H1 (cell line): Measurements from ENCODE around the gene RAB3C. TPM values are rescaled to one million over a fixed set of nuclear protein-coding genes. Genes with fewer than 3 reads are reported as not detected.

Experiments used
- CTCF ChIA-PET: fragments of 300-600 bp; sonication (Branson Sonifier 250); formaldehyde crosslinking; loops from one replicate; lab custom pipeline; 2021; ENCODE audit not compliant: partially characterized antibody; lab: Charles Lee
- POLR2A ChIA-PET: fragments of 300-600 bp; sonication (Branson Sonifier 250); formaldehyde crosslinking; loops from one replicate; lab custom pipeline; 2021; ENCODE audit warnings: inconsistent platforms; ENCODE audit not compliant: partially characterized antibody; lab: Charles Lee
- DNase-seq, 2 experiments: peaks; one replicate each; pipeline versions ENCODE4 v3.0.0 to v3.0.0-alpha.2; 2010 to 2022; ENCODE audit warnings: low spot score in 2 of 2, low read depth in 1 of 2, mixed read lengths in 1 of 2
- FAIRE-seq: peaks from 2 replicates; lab custom pipeline; 2011; peaks lifted over from hg19 to GRCh38; lab: Jason Lieb, UNC
- H2AFZ ChIP-seq: 2 replicates; pipeline ENCODE4 v1.8.1; 2012; ENCODE audit warnings: low read length, inconsistent platforms
- H2AK5ac ChIP-seq: 2 replicates; pipeline ENCODE4 v1.6.1; 2013; ENCODE audit warnings: low read depth, low read length
- H2BK120ac ChIP-seq: replicated peaks from 2 replicates; pipeline ENCODE3; 2013; ENCODE audit warnings: low read depth, low read length, inconsistent platforms
- H2BK12ac ChIP-seq: 2 replicates; pipeline ENCODE4 v1.6.1; 2013; ENCODE audit warnings: low read depth, low read length
- H2BK15ac ChIP-seq: 2 replicates; pipeline ENCODE4 v1.6.1; 2013; ENCODE audit warnings: low read length
- H2BK20ac ChIP-seq: 2 replicates; pipeline ENCODE4 v1.6.1; 2013; ENCODE audit warnings: low read length
- H2BK5ac ChIP-seq: 2 replicates; pipeline ENCODE4 v1.6.1; 2013; ENCODE audit warnings: low read depth, low read length
- H3K14ac ChIP-seq: 2 replicates; pipeline ENCODE4 v1.6.1; 2013; ENCODE audit warnings: inconsistent platforms; ENCODE audit not compliant: insufficient read length
- H3K18ac ChIP-seq: 2 replicates; pipeline ENCODE4 v1.6.1; 2013; ENCODE audit warnings: low read length; ENCODE audit errors: extremely low read depth
- H3K23ac ChIP-seq: 2 replicates; pipeline ENCODE4 v1.6.1; 2013; ENCODE audit warnings: inconsistent platforms; ENCODE audit not compliant: insufficient read length
- H3K23me2 ChIP-seq: 2 replicates; pipeline ENCODE4 v1.6.1; 2013; ENCODE audit warnings: low read depth, low read length
- H3K27ac ChIP-seq: 2 replicates; pipeline ENCODE4 v1.6.1; 2011; ENCODE audit warnings: low read depth, low read length, inconsistent platforms
- H3K27me3 ChIP-seq, 4 experiments: replicated peaks in 1 of 4; 1 replicate in 1 of 4; 2 replicates in 3 of 4; pipeline versions ENCODE4 v1.6.1 to v1.8.1; 2011 to 2013; ENCODE audit warnings: low read length in 3 of 4, mild to moderate bottlenecking in 3 of 4, inconsistent platforms in 2 of 4, mixed read lengths in 2 of 4, moderate library complexity in 1 of 4; ENCODE audit not compliant: control insufficient read depth in 3 of 4, insufficient read depth in 3 of 4; ENCODE audit errors: extremely low read depth in 1 of 4
- H3K36me3 ChIP-seq, 4 experiments: 2 replicates each; pipeline versions ENCODE4 v1.6.1 to v1.8.1; 2011 to 2013; ENCODE audit warnings: mild to moderate bottlenecking in 4 of 4, low read length in 3 of 4, moderate library complexity in 2 of 4, control low read depth in 1 of 4, inconsistent platforms in 1 of 4; ENCODE audit not compliant: insufficient read depth in 4 of 4, control insufficient read depth in 2 of 4
- H3K4ac ChIP-seq: replicated peaks from 2 replicates; pipeline ENCODE3; 2013; ENCODE audit warnings: low read length, low read depth, mixed read lengths, inconsistent platforms; ENCODE audit not compliant: insufficient read length
- H3K4me1 ChIP-seq, 4 experiments: replicated peaks in 1 of 4; 1 replicate in 1 of 4; 2 replicates in 3 of 4; pipeline versions ENCODE4 v1.6.1 to v1.8.1; 2011 to 2013; ENCODE audit warnings: low read length in 3 of 4, inconsistent platforms in 2 of 4, mixed read lengths in 1 of 4; ENCODE audit not compliant: insufficient read depth in 4 of 4, control insufficient read depth in 3 of 4
- H3K4me2 ChIP-seq, 2 experiments: 2 replicates each; pipeline versions ENCODE4 v1.6.1 to v1.8.1; 2011 to 2013; ENCODE audit warnings: low read depth in 2 of 2, low read length in 2 of 2, control low read depth in 1 of 2, inconsistent platforms in 1 of 2, mild to moderate bottlenecking in 1 of 2; ENCODE audit not compliant: insufficient read depth in 1 of 2
- H3K4me3 ChIP-seq, 4 experiments: fragments of 200-600, 300-600 bp in 1 of 4; sonication (generic), shearing (Covaris generic), sonication (Bioruptor Twin) in 1 of 4; 2 replicates each; pipeline versions ENCODE4 v1.5.1 to v1.8.1; 2011 to 2016; ENCODE audit warnings: low read length in 4 of 4, low read depth in 3 of 4, control low read depth in 2 of 4, inconsistent platforms in 2 of 4, mild to moderate bottlenecking in 2 of 4, mixed read lengths in 1 of 4, moderate library complexity in 1 of 4; ENCODE audit not compliant: insufficient read depth in 2 of 4; ENCODE audit errors: extremely low read depth in 1 of 4
- H3K56ac ChIP-seq: replicated peaks from 2 replicates; pipeline ENCODE3; 2013; ENCODE audit warnings: low read depth, mild to moderate bottlenecking, mixed read lengths, low read length, inconsistent platforms; ENCODE audit not compliant: insufficient read length
- H3K79me1 ChIP-seq: 2 replicates; pipeline ENCODE4 v1.6.1; 2013; ENCODE audit warnings: low read depth, low read length, control low read depth
- H3K79me2 ChIP-seq, 2 experiments: 2 replicates each; pipeline versions ENCODE4 v1.6.1 to v1.8.1; 2012 to 2013; ENCODE audit warnings: low read length in 2 of 2, mild to moderate bottlenecking in 2 of 2, inconsistent platforms in 1 of 2; ENCODE audit not compliant: insufficient read depth in 2 of 2, control insufficient read depth in 1 of 2
- H3K9ac ChIP-seq, 4 experiments: replicated peaks in 1 of 4; 1 replicate in 1 of 4; 2 replicates in 3 of 4; pipeline versions ENCODE4 v1.6.1 to v1.8.1; 2011 to 2013; ENCODE audit warnings: low read depth in 3 of 4, low read length in 3 of 4, control low read depth in 2 of 4, mild to moderate bottlenecking in 2 of 4, moderate library complexity in 2 of 4, inconsistent platforms in 1 of 4; ENCODE audit errors: extremely low read depth in 1 of 4
- H3K9me3 ChIP-seq, 2 experiments: 2 replicates each; pipeline versions ENCODE4 v1.6.1 to v1.8.1; 2012 to 2013; ENCODE audit warnings: mild to moderate bottlenecking in 2 of 2, moderate library complexity in 2 of 2, control low read depth in 1 of 2, inconsistent platforms in 1 of 2, low read depth in 1 of 2, low read length in 1 of 2, mixed read lengths in 1 of 2; ENCODE audit not compliant: insufficient read depth in 2 of 2
- H4K20me1 ChIP-seq, 2 experiments: replicated peaks in 1 of 2; 2 replicates each; pipeline versions ENCODE3 to v1.8.1; 2011 to 2013; ENCODE audit warnings: inconsistent platforms in 2 of 2, low read length in 2 of 2, mild to moderate bottlenecking in 1 of 2; ENCODE audit not compliant: insufficient read depth in 2 of 2, control insufficient read depth in 1 of 2
- H4K5ac ChIP-seq: 2 replicates; pipeline ENCODE4 v1.6.1; 2013; ENCODE audit warnings: low read length, low read depth, mixed read lengths, inconsistent platforms; ENCODE audit not compliant: insufficient read length
- H4K8ac ChIP-seq: 2 replicates; pipeline ENCODE4 v1.8.0; 2013; ENCODE audit warnings: mild to moderate bottlenecking, moderate library complexity, low read length, inconsistent platforms; ENCODE audit not compliant: insufficient read depth; ENCODE audit errors: extremely low read depth
- H4K91ac ChIP-seq: replicated peaks from 2 replicates; pipeline ENCODE3; 2013; ENCODE audit warnings: low read length, mixed read lengths, inconsistent platforms; ENCODE audit not compliant: insufficient read length
- ASH2L ChIP-seq: fragments of 200-600, 300-600 bp; sonication (generic); IDR thresholded peaks from one replicate; pipeline ENCODE4 v1.7.1; 2017; ENCODE audit warnings: low read length
- BRCA1 ChIP-seq: IDR thresholded peaks from 2 replicates; pipeline ENCODE4 v1.6.1; 2012; ENCODE audit warnings: low read depth, low read length, improper control_type of control experiment
- CBX8 ChIP-seq: fragments of 300-800, 300-1000 bp; sonication (generic); IDR thresholded peaks from 2 replicates; pipeline ENCODE4 v1.7.1; 2016; ENCODE audit warnings: low read depth, low read length, borderline replicate concordance
- EZH2 ChIP-seq: fragments of 200-600 bp; sonication (generic); IDR thresholded peaks from 2 replicates; pipeline ENCODE4 v1.7.1; 2012; ENCODE audit warnings: low read depth, mild to moderate bottlenecking, moderate library complexity, low read length, inconsistent platforms; ENCODE audit not compliant: severe bottlenecking
- JUND ChIP-seq: IDR thresholded peaks from 2 replicates; pipeline ENCODE4 v1.6.1; 2011; ENCODE audit warnings: mild to moderate bottlenecking, improper control_type of control experiment, low read length
- POLR2A ChIP-seq, 2 experiments: IDR thresholded peaks; 1 replicate in 1 of 2; 2 replicates in 1 of 2; pipeline ENCODE4 v1.6.1; 2011; ENCODE audit warnings: low read depth in 2 of 2, low read length in 2 of 2, mild to moderate bottlenecking in 2 of 2; ENCODE audit errors: control extremely low read depth in 1 of 2
- SIRT6 ChIP-seq: IDR thresholded peaks from one replicate; pipeline ENCODE4 v1.7.1; 2012; ENCODE audit warnings: low read length, inconsistent platforms
- SUZ12 ChIP-seq: fragments of 200-600 bp; sonication (generic); IDR thresholded peaks from 2 replicates; pipeline ENCODE4 v1.6.1; 2012; ENCODE audit warnings: mild to moderate bottlenecking, inconsistent platforms, low read length, moderate library complexity, mixed read lengths
- ZNF274 ChIP-seq: IDR thresholded peaks from 2 replicates; pipeline ENCODE4 v1.7.0; 2012; ENCODE audit warnings: low read length, borderline replicate concordance; ENCODE audit errors: extremely low read depth
- WGBS, 2 experiments: shearing (Covaris generic) in 1 of 2; methylation state at CpG; one replicate each; pipeline versions ENCODE4 v1.1.6 to v1.1.7; 2013 to 2015; ENCODE audit warnings: low lambda C conversion rate in 2 of 2, mixed read lengths in 2 of 2, inconsistent platforms in 1 of 2, low coverage in 1 of 2, missing lambda C conversion rate in 1 of 2; ENCODE audit not compliant: insufficient replicate concordance in 2 of 2, insufficient coverage in 1 of 2, insufficient read length in 1 of 2; ENCODE audit errors: extremely low coverage in 1 of 2, missing lambda C conversion rate in 1 of 2; 5-methylcytosine and 5-hydroxymethylcytosine counted together
- polyA plus RNA-seq, 7 experiments: library from polyadenylated mRNA; depleted of rRNA in 3 of 7; stranded (reverse) in 5 of 7; unstranded in 2 of 7; fragments of >200 nt in 5 of 7; fragments of 200-250 nt in 2 of 7; gene quantifications; 1 replicate in 5 of 7; 2 replicates in 1 of 7; 4 replicates in 1 of 7; pipeline versions ENCODE4 v1.2.1 to v1.2.3, GENCODE V29; 2011 to 2013; ENCODE audit warnings: missing spikeins in 2 of 7, mixed read lengths in 2 of 7
- total RNA-seq: library from RNA; stranded (reverse); fragmentation: NEBNext Ultra II Directional; extraction: Animal tissue kit (Norgen Biotek cat#: 25700); gene quantifications from 2 replicates; pipeline ENCODE4 v1.2.1, GENCODE V29; 2021

Gene RAB3C
- total and polyA plus RNA-seq, 2 of the 8 experiments (the other 6 are each of a cell fraction or from before 2014, with no cell fraction given) = 14.7 to 18.3 TPM

- H3K27me3 ChIP-seq = no peaks in the 10 kb centered on the region
- 82% methylated on average over 1 of the region's 1 CpG; no CpG with 5 or more reads in 1 of the 2 experiments for WGBS, 2 experiments
Measured at GRCh38 chr5:58735637-58736036, 152.8 kb downstream of the RAB3C start.

More at GRCh38 chr5:58735637-58736036, 152.8 kb downstream of the RAB3C start:
- Histone ChIP-seq H4K20me1 (no peaks in the 10 kb centered on the region), H3K9me3 (no peaks in the 10 kb centered on the region), H2AK5ac (no peak overlapping the region), H2AFZ (no peak overlapping the region), H4K8ac (no peak overlapping the region), H3K56ac (no peak overlapping the region), H3K79me1 (no peaks in the 10 kb centered on the region), H3K14ac (no peak overlapping the region), H3K27ac (no peak overlapping the region), H2BK20ac (no peak overlapping the region), H4K91ac (no peak overlapping the region), H2BK5ac (no peak overlapping the region), H3K23ac (no peak overlapping the region), H4K5ac (no peak overlapping the region), H2BK12ac (no peak overlapping the region), H3K4me2 (no peak overlapping the region), H3K9ac (no peak overlapping the region), H2BK15ac (no peak overlapping the region), H3K4me1 (peaks cover 0 to 4% (median 3%) of the 10 kb centered on the region in 4 experiments; a peak in 4 of 7 replicates), H3K4me3 (no peak overlapping the region), H2BK120ac (no peak overlapping the region), H3K36me3 (no peaks in the 10 kb centered on the region; a peak in 1 of 8 replicates), H3K4ac (no peak overlapping the region), H3K23me2 (no peaks in the 10 kb centered on the region), H3K79me2 (no peaks in the 10 kb centered on the region), H3K18ac (no peak overlapping the region)
- TF ChIP-seq SUZ12 (no peak), POLR2A (IDR thresholded peaks at IDR 0.05; ENCODE audit: control extremely low read depth in 1 of 2, low read depth in 2 of 2, low read length in 2 of 2) (no peak), ASH2L (no peak), ZNF274 (no peak), JUND (no peak), EZH2 (no peak), CBX8 (no peak), BRCA1 (no peak), SIRT6 (no peak)
- DNase-seq (no peak), FAIRE-seq (no peak)
- ChIA-PET POLR2A (no interaction called here), CTCF (interaction anchor here (1.1 to 1.3 kb wide), 2 partner anchors 22 to 115 kb away, joined by 3 to 4 read pairs; no protein-coding TSS in a partner anchor)
